Endothelial cell of umbilical vein (primary cell): ENCODE data around the gene TMTC4. TPM values are rescaled to one million over a fixed set of nuclear protein-coding genes. Genes with fewer than 3 reads are reported as not detected.

Source experiments
- BruUV-seq: library from RNA; stranded (reverse); fragments of 400-500 nt; replicated peaks from 2 replicates; lab custom pipeline; 2021; lab: Mats Ljungman, UMichigan
- CTCF ChIA-PET: fragments of 300-600, 350-600 bp; sonication (Branson Sonifier 250); formaldehyde crosslinking; loops from one replicate; lab custom pipeline; 2021; ENCODE audit warnings: antibody characterized with exemption, inconsistent platforms; lab: Charles Lee
- POLR2A ChIA-PET: fragments of 300-600, 350-600 bp; sonication (Branson Sonifier 250); formaldehyde crosslinking; loops from one replicate; lab custom pipeline; 2021; ENCODE audit warnings: antibody characterized with exemption, inconsistent platforms; lab: Charles Lee
- DNase-seq: peaks from one replicate; pipeline ENCODE4 v3.0.0-alpha.2; 2011; ENCODE audit warnings: low read depth, low spot score
- FAIRE-seq: peaks from 2 replicates; lab custom pipeline; 2011; peaks lifted over from hg19 to GRCh38; lab: Jason Lieb, UNC
- H2AFZ ChIP-seq: 2 replicates; pipeline ENCODE4 v1.6.0; 2012; ENCODE audit warnings: low read depth, low read length, control low read depth, inconsistent platforms
- H3K27ac ChIP-seq: 2 replicates; pipeline ENCODE4 v1.5.1; 2011; ENCODE audit warnings: low read depth, mild to moderate bottlenecking, control low read depth, low read length, moderate library complexity; ENCODE audit not compliant: insufficient read depth
- H3K27me3 ChIP-seq, 2 experiments: 2 replicates each; pipeline versions ENCODE4 v1.6.0 to v1.6.1; 2011; ENCODE audit warnings: low read length in 2 of 2, mixed read lengths in 1 of 2; ENCODE audit not compliant: control insufficient read depth in 2 of 2, insufficient read depth in 2 of 2
- H3K36me3 ChIP-seq, 2 experiments: 2 replicates in 1 of 2; 3 replicates in 1 of 2; pipeline ENCODE4 v1.5.1; 2011; ENCODE audit warnings: low read length in 2 of 2, mild to moderate bottlenecking in 1 of 2, moderate library complexity in 1 of 2; ENCODE audit not compliant: control insufficient read depth in 2 of 2, insufficient read depth in 2 of 2; ENCODE audit errors: extremely low read depth in 1 of 2
- H3K4me1 ChIP-seq: 3 replicates; pipeline ENCODE4 v1.5.1; 2011; ENCODE audit warnings: mild to moderate bottlenecking, low read length; ENCODE audit not compliant: control insufficient read depth, insufficient read depth; ENCODE audit errors: extremely low read depth
- H3K4me2 ChIP-seq: 2 replicates; pipeline ENCODE4 v1.6.1; 2011; ENCODE audit warnings: low read length, control low read depth, mixed read lengths; ENCODE audit not compliant: insufficient read depth
- H3K4me3 ChIP-seq, 3 experiments: fragments of 200-600 bp in 1 of 3; sonication (generic), shearing (Covaris generic) in 1 of 3; replicated peaks in 1 of 3; 2 replicates each; pipeline ENCODE4 v1.5.1; 2011 to 2016; ENCODE audit warnings: control low read depth in 3 of 3, low read length in 3 of 3, mild to moderate bottlenecking in 2 of 3, inconsistent platforms in 1 of 3, low read depth in 1 of 3, moderate library complexity in 1 of 3; ENCODE audit not compliant: insufficient read depth in 1 of 3
- H3K79me2 ChIP-seq: 2 replicates; pipeline ENCODE4 v1.6.0; 2012; ENCODE audit warnings: low read length, inconsistent platforms; ENCODE audit not compliant: control insufficient read depth, insufficient read depth
- H3K9ac ChIP-seq: replicated peaks from 2 replicates; pipeline ENCODE3; 2011; ENCODE audit warnings: low read length, control low read depth; ENCODE audit not compliant: insufficient read depth; ENCODE audit errors: extremely low read depth
- H3K9me1 ChIP-seq: replicated peaks from 3 replicates; pipeline ENCODE4 v1.6.0; 2011; ENCODE audit warnings: mild to moderate bottlenecking, low read length; ENCODE audit not compliant: control insufficient read depth, insufficient read depth; ENCODE audit errors: extremely low read depth
- H3K9me3 ChIP-seq: replicated peaks from 2 replicates; pipeline ENCODE4 v1.5.1; 2012; ENCODE audit warnings: low read length, inconsistent platforms; ENCODE audit not compliant: control insufficient read depth, insufficient read depth
- H4K20me1 ChIP-seq: replicated peaks from 2 replicates; pipeline ENCODE3; 2011; ENCODE audit warnings: mild to moderate bottlenecking, low read length; ENCODE audit not compliant: control insufficient read depth, insufficient read depth; ENCODE audit errors: extremely low read depth
- EZH2 ChIP-seq: IDR thresholded peaks from 2 replicates; pipeline ENCODE4 v1.6.1; 2012; ENCODE audit warnings: borderline replicate concordance, low read depth, mild to moderate bottlenecking, moderate library complexity, low read length, inconsistent platforms; ENCODE audit not compliant: severe bottlenecking
- FOS ChIP-seq: IDR thresholded peaks from 2 replicates; pipeline ENCODE4 v1.6.1; 2011; ENCODE audit warnings: mild to moderate bottlenecking, low read length, moderate library complexity, borderline replicate concordance; ENCODE audit not compliant: insufficient read depth
- GATA2 ChIP-seq: IDR thresholded peaks from 2 replicates; pipeline ENCODE4 v1.7.0; 2011; ENCODE audit warnings: low read depth, mild to moderate bottlenecking, moderate library complexity, mixed read lengths, low read length; ENCODE audit not compliant: insufficient read length, insufficient read depth
- JUN ChIP-seq: IDR thresholded peaks from 2 replicates; pipeline ENCODE4 v1.6.1; 2011; ENCODE audit warnings: borderline replicate concordance, low read depth; ENCODE audit not compliant: insufficient read length, insufficient read depth
- MYC ChIP-seq: IDR thresholded peaks from one replicate; pipeline ENCODE4 v1.6.1; 2011; ENCODE audit warnings: mild to moderate bottlenecking, low read depth, low read length
- POLR2A ChIP-seq: IDR thresholded peaks from 2 replicates; pipeline ENCODE4 v1.6.1; 2012; ENCODE audit warnings: low read depth, mild to moderate bottlenecking, control low read depth, low read length
- POLR2AphosphoS5 ChIP-seq: IDR thresholded peaks from 2 replicates; pipeline ENCODE4 v1.6.1; 2012; ENCODE audit warnings: low read depth, mild to moderate bottlenecking, control low read depth, low read length, moderate library complexity; ENCODE audit not compliant: insufficient read depth
- dilution Hi-C: fragments of 300-500 bp; cut with MboI; formaldehyde crosslinking; loops from one replicate; pipeline ENCODE4 v1.15.0; 2019; ENCODE audit warnings: low sequenced_read_pairs; ENCODE audit not compliant: extremely low pct_ligation_motif_present
- intact Hi-C: fragments of 100-400 bp; cut with micrococcal nuclease; formaldehyde crosslinking; loops from one replicate; pipeline ENCODE4 v1.10.0; 2022
- polyA plus RNA-seq, 4 experiments: library from polyadenylated mRNA; depleted of rRNA in 3 of 4; stranded (reverse) in 3 of 4; unstranded in 1 of 4; fragments of >200 nt; gene quantifications; 2 replicates each; pipeline versions ENCODE4 v1.2.1 to v1.2.3, GENCODE V29; 2011 to 2012; ENCODE audit warnings: missing spikeins in 1 of 4
- total RNA-seq: library from RNA; stranded (reverse); gene quantifications from 2 replicates; pipeline ENCODE4 v1.2.3, GENCODE V29; 2021
- TF ChIP-seq, protein P1 (sequence below): IDR thresholded peaks from 2 replicates; pipeline ENCODE4 v1.6.1; 2011; ENCODE audit not compliant: insufficient read depth, insufficient read length
- TF ChIP-seq, protein P2 (sequence below), 2 donors: IDR thresholded peaks; 1 replicate in 1 of 2; 2 replicates in 1 of 2; pipeline ENCODE4 v1.5.1; 2011; ENCODE audit warnings: low read length in 2 of 2, mild to moderate bottlenecking in 2 of 2, moderate library complexity in 2 of 2, control low read depth in 1 of 2, inconsistent platforms in 1 of 2, low read depth in 1 of 2; ENCODE audit not compliant: insufficient read depth in 1 of 2; ENCODE audit errors: extremely low read depth in 1 of 2

Gene TMTC4
- total and polyA plus RNA-seq, 2 donors (not counting 3 experiments of a cell fraction or from before 2014, with no cell fraction given), result 24.6 to 31.9 TPM

- Histone ChIP-seq H3K9ac (no peak overlapping the region), H3K4me1 (peaks cover 14% of the 10 kb centered on the region), H3K79me2 (peaks cover 25% of the 10 kb centered on the region), H3K9me1 (no peaks in the 10 kb centered on the region), H3K4me3 (peak overlapping the region; percentile 60 to 82 (median 81)), H3K9me3 (no peaks in the 10 kb centered on the region), H2AFZ (peak overlapping the region; percentile 97), H3K27me3 (peaks cover 3 to 4% of the 10 kb centered on the region in 2 experiments), H3K4me2 (peak overlapping the region; percentile 83), H3K27ac (no peak overlapping the region), H3K36me3 (no peaks in the 10 kb centered on the region), H4K20me1 (no peaks in the 10 kb centered on the region)
- no peak for TF ChIP-seq JUN
- no peak for TF ChIP-seq POLR2AphosphoS5
- TF ChIP-seq, protein P1, sequence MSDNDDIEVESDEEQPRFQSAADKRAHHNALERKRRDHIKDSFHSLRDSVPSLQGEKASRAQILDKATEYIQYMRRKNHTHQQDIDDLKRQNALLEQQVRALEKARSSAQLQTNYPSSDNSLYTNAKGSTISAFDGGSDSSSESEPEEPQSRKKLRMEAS, result no peak
- TF ChIP-seq FOS, result no peak
- no peak for TF ChIP-seq GATA2
- no peak for TF ChIP-seq MYC
- TF ChIP-seq POLR2A, result no peak
- TF ChIP-seq EZH2, result no peak
- TF ChIP-seq, protein P2, sequence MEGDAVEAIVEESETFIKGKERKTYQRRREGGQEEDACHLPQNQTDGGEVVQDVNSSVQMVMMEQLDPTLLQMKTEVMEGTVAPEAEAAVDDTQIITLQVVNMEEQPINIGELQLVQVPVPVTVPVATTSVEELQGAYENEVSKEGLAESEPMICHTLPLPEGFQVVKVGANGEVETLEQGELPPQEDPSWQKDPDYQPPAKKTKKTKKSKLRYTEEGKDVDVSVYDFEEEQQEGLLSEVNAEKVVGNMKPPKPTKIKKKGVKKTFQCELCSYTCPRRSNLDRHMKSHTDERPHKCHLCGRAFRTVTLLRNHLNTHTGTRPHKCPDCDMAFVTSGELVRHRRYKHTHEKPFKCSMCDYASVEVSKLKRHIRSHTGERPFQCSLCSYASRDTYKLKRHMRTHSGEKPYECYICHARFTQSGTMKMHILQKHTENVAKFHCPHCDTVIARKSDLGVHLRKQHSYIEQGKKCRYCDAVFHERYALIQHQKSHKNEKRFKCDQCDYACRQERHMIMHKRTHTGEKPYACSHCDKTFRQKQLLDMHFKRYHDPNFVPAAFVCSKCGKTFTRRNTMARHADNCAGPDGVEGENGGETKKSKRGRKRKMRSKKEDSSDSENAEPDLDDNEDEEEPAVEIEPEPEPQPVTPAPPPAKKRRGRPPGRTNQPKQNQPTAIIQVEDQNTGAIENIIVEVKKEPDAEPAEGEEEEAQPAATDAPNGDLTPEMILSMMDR (IDR thresholded peaks at IDR 0.05; ENCODE audit: extremely low read depth in 1 of 2, insufficient read depth in 1 of 2, low read depth in 1 of 2, low read length in 2 of 2), result no peak
- no TSS peak for BruUV-seq
- POLR2A ChIA-PET, result no interaction called here
- CTCF ChIA-PET, result no interaction called here
- FAIRE-seq (peak; percentile 43), DNase-seq (no peak)
- dilution Hi-C loops (no loop called here), intact Hi-C loops (loop anchor here (2.0 to 10.0 kb wide), 2 partner anchors 701 to 1017 kb away; partner anchors contain the start of gene ZIC5)
Observed at GRCh38 chr13:100675661-100676129, 1.1 kb upstream of the TMTC4 start.
